Right renal pelvis (tissue), 4 donors: ENCODE measurements around the gene ATG16L2. TPM values are rescaled to one million over a fixed set of nuclear protein-coding genes. Genes with fewer than 3 reads are reported as not detected.
"Not testable (repeated sequence)": the region's sequence is repeated elsewhere in the genome, so short reads cannot be mapped to it uniquely, and the experiment has no call there.

Experiments
- DNase-seq, 4 donors: peaks; one replicate each; pipeline ENCODE4 v3.0.0-alpha.2; 2013; ENCODE audit warnings: low read depth in 4 of 4, low spot score in 3 of 4, missing footprints in 1 of 4
- polyA plus RNA-seq, 4 donors: library from polyadenylated mRNA; unstranded; fragments of 120-200 nt; gene quantifications; one replicate each; pipeline ENCODE4 v1.2.1, GENCODE V29; 2013; ENCODE audit not compliant: insufficient read length in 4 of 4

Gene ATG16L2
- polyA plus RNA-seq, 4 donors: 26.6 to 31.3 (median 28.6) TPM

- DNase-seq: peak; percentile 86 to 92 (median 87)
Observed at GRCh38 chr11:72821920-72822799, 7.9 kb downstream of the ATG16L2 start.

- DNase-seq: no peak
Observed at GRCh38 chr11:72823105-72823804, 9.0 kb downstream of the ATG16L2 start.

DNA sequence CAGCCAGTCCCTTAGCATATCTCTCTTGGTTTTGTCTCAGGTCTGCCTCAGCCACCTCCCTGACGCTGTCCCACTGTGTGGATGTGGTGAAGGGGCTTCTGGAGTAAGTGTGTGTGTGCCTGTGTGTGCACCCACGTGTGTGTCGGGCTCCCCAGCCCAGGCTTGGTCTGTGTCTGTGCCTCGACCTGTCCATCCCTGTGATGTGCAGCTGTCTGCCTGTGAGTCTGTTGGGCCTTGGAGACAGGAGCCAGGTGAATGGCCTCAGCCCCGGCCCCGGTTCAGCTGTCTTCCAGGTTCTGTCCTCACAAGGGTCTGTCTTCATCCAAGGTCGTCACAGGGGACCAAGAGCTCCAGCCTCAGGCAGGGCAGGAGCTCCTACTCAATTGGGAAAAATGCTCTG, 9.8 kb downstream of the ATG16L2 start:
- no peak for DNase-seq

DNA sequence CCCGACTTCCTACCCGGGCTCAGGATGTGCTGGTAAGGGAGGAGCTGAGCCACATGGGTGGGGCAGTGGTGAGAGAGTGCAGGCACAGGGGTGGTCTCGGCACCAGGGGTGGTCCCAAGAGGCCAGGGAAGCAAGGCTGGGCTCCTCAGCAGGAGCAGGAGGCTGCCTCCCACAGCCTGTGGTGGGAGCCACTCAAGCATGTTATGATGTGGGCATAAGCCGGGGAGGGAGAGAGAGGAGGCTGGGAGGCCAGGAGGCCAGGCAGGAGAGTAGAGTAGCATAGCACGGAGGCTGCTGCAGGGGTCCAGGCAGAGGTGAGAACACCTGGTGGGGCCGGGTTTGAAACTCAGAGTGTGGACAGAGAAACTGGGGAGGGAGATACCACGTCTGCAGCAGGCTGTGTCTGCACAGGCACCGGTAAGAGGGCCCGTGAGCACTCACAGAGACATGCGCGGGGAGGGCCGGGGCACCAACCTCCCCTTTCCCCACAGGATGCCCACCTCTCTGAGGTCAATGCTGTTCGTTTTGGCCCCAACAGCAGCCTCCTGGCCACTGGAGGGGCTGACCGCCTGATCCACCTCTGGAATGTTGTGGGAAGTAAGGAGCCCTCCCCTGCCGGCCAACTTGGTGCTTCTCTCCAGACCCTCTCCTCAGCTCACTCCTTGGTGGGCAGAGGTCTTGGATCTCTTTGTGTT, 10.7 kb downstream of the ATG16L2 start:
- DNase-seq: no peak

GRCh38 chr11:72825661-72826060, 11.4 kb downstream of the ATG16L2 start:
- no peak for DNase-seq

DNA sequence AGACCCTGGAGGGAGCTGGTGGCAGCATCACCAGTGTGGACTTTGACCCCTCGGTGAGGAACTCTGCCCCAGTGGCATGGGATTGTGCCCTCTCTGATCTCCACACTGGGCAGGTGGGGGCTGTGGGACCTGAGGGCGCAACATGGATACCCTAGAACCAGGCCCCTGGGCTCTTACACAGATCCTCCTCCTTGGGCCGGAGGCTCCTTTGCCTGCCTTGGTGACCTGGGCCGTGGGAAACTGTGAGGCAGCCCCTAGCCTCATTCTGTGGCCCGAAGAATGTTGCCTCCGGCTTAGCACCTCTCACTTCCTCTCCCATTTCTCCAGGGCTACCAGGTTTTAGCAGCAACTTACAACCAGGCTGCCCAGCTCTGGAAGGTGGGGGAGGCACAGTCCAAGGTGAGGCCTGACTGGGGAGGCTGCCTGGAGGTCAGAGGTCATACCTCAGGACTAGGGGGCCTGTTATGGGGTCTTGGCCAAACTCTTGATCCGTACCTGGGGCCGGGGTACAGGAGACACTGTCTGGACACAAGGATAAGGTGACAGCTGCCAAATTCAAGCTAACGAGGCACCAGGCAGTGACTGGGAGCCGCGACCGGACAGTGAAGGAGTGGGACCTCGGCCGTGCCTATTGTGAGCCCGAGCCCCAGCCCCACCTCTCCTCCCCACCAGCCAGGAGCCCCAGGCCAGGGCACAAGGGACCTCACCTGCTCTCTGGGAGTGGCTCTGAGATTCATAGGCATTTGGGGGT, 12.2 kb downstream of the ATG16L2 start:
- no peak for DNase-seq

DNA sequence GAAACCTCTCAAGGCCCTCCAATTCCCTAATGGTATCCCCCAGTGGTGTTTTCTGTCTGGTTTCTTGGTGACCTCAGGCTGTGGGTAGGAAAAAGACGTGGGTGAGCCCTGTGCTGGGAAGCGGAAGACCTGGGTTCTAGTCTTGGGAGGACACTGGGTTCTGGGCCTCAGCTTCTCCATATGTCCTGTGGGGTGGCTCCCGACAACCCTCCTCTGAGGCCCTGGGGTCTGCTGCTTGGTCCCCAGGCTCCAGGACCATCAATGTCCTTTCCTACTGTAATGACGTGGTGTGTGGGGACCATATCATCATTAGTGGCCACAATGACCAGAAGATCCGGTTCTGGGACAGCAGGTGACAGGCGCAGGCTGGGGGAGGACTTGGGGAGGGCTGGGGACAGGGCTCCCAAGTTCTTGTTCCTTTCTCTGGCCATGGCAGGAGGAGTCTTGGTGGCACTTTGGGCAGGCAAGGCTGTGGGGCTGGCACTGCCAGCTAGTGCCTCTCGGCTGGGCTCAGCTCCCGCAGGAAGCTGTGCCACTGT, 12.8 kb downstream of the ATG16L2 start:
- DNase-seq: no peak

- not testable (repeated sequence) for DNase-seq
Observed at GRCh38 chr11:72827656-72828055, 13.4 kb downstream of the ATG16L2 start.

DNA sequence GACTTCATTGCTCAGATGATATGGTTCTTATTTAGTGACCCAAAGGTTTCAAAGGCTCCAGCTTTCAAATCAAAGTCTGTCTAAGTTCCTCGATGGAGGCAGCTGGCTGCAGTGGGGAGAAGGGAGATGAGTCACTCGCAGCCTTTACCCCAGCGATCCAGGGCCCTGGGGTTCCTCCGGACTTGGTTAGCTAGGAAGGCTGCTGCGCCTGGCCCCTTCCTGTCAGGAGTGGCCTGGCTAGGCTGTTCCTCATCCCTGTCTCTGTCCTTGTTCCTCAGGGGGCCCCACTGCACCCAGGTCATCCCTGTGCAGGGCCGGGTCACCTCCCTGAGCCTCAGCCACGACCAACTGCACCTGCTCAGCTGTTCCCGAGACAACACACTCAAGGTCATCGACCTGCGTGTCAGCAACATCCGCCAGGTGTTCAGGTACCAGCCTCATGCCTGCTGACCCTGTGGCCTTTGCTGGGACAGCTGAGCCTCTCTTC, 13.9 kb downstream of the ATG16L2 start:
- DNase-seq: no peak

GRCh38 chr11:72828692-72829101, 14.5 kb downstream of the ATG16L2 start:
- no peak for DNase-seq

- no peak for DNase-seq
Observed at GRCh38 chr11:72829178-72829577, 15.0 kb downstream of the ATG16L2 start.

DNA sequence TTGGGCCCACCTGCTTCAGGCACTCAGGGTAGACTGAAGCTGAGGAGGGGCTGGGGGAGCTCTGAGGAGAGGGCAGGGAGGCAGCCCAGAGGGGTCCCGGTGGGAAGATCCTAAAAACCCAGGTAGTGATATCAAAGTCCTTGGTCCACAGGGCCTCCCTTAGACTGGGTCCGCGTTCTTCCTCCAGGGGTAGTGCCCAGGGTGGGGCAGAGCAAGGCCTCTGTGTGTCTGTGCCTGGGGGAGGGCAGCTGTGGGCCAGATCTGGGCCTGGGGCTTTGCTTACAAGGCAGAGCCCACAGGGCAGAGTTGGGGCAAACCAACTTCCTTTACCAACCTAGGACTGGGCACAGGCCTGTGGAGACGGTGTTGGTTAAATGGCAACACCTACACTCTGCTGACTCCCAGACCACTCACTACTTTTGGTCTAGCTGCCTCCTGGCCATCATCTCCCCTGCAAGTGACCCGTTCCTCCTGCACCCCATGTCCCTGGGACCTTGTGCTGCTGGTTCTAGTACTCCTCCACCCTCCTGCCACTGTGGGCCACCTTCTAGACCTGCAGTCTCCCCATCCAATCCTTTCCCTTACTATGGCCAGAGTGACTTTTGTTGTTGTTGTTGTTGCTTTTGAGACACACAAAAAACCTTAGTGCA, 15.8 kb downstream of the ATG16L2 start:
- DNase-seq: no peak

GRCh38 chr11:72831521-72832300, 17.5 kb downstream of the ATG16L2 start:
- DNase-seq: peak in 2 of 4 donors; percentile 69 to 71

GRCh38 chr11:72832301-72833082, 18.3 kb downstream of the ATG16L2 start:
- DNase-seq: no peak

DNA sequence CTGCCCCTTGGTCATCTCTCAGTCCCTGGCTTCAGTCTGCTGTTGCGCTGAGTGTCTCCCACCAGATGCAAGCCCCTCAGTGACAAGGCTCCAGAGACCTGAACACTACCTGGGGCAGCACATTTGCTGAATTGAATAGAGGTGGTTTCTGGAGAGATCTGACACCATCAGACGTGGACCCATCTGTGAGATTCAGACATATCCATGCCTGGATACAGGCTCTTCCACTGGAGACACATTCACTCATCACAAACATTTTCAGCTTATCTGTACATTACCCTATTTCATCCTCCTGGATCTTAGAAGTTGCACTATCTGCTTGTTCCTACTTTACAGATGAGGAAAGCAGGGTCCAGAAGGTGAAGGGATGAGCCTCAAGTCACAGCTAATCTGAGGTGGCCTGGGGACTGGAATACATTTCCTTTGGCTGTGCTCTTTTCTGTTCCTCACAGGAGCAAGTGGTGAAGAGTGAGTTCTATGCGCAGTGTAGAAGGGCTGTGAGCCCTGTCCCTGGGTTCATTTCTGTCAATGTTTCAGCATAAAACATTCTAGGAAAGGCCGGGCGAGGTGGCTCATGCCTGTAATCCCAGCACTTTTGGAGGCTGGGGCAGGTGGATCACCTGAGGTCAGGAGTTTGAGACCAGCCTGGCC, 19.0 kb downstream of the ATG16L2 start:
- DNase-seq: no peak

DNA sequence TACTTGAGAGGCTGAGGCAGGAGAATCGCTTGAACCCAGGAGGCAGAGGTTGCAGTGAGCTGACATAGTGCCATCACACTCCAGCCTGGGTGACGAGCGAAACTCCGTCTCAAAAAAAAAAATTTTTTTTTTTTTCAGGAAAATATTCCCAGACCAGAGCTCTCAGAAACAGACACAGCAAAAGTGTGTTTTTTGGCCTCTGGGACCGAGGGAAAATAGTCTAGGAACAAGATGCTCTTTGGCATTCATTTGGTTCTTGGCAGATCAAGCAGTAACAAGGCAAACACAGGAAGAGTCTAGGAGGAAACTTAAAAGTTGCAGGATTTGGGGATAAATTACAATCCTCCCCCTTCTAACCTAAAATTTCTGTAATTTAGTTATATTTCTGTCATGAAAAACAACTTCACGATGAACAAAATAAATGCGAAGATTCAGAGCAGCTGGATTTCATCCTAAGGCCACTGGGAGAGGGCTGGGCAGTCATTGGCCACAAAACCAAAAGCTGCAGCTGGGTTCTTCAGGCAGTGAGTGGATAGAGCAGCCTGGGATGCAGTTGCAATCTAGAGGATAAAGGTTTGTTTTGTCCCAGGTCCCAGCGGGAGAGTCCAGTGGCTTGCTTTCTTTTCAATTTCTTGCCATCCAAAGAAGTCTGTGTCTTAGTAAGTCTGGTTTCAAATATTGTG, 19.7 kb downstream of the ATG16L2 start:
- DNase-seq: no peak

DNA sequence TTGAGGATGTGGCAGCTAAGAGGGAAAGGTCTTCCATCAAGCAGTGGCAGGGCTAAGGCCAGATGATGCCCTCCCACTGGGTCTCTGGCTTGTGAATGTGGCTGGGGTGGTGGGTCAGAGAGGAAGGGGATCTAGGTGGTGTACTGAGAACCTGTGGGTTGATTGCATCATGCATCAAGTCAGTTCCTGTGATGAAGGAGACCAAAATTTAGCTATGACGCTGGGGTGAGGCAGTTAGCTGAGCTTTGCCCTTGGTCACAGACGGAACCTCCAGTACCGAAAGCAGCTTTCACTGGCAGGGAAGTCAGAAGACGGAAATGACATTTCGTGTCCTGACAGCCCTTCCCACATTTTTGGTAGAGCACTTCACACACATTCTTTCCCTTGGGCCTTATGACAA, 20.7 kb downstream of the ATG16L2 start:
- DNase-seq: no peak
